SKM-1 (cell line): ENCODE data around the gene DNAI1.
A peak's percentile ranks its signal among the peaks of the same experiment; 100 is the strongest.

ENCODE experiments used
- DNase-seq: peaks from one replicate; lab custom pipeline; 2025; ENCODE audit not compliant: unreplicated experiment; lab: John Stamatoyannopoulos, UW

Gene DNAI1

GRCh38 chr9:34490360-34490759 is 31.8 kb downstream of the DNAI1 start:
- no peak for DNase-seq

DNA sequence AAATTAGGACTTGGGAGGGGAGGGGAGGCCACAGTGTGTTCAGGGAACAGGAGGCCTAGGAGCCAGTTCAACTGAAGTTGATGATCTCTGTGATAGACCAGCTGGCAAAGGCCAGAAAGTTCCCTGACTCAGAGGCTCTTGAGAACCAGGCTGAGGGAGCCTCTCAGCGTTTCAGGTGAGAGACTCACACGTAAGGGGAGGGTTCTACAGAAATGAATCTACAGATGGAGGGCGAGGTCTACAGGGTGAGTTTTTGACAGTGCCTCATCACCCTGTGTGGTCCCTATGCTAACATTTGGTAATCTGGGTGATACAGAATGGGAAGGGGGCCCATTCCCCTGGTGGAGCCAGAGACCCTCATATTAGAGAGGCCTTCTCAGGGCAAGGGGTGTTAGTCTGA is 32.2 kb downstream of the DNAI1 start:
- no peak for DNase-seq

- DNase-seq = no peak
These were observed 33.0 kb downstream of the DNAI1 start for GRCh38 chr9:34491596-34491995.

DNA sequence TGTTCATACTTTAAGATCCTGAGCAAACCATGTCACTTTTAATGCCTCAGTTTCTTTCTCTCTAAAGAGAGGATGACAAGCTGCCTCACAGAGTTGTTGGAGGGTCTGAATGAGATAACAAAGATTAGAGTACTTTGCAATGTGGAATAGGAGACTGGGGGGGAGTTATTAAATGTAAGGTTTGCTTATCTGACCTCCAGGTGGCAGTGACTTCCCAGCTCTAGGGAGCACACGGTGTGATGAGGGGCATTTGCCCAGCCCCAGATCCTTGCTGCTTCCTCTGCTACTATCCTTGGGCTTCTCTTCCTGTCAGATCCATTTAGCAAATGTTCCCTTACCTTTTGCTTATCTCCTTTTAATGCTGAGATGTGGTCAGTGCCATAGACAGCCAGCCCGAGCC is 33.4 kb downstream of the DNAI1 start:
- no peak for DNase-seq

GRCh38 chr9:34493972-34494535 is 35.4 kb downstream of the DNAI1 start:
- no peak for DNase-seq

DNA sequence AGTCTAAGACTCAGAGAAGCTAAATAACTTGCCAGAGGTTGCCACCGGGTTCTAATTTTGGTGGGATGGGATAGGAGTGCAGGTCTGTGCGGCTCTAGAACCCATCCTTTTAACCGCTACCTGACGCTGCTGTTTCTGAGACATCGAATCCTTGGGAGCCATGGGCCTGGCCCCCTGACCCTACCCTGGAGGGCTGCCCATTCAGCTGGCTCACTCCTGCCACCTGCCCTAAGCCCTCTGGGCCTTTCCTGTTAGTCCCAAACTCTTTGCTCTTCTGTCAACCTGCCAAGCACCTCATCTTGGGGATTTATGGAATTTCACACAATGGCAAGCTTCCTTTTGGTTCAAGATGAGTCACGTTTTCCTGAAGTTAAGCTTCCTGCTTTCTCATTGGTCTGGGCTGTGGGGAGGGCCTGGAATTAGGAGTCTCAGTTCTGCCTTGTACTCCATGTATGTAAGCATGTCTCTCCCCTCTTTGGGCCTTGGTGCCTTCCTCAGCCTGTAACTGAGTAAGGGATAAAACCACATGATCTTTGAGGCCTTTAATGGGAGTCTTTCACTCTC is 37.6 kb downstream of the DNAI1 start:
- DNase-seq = no peak

GRCh38 chr9:34498553-34498952 is 39.9 kb downstream of the DNAI1 start:
- no peak for DNase-seq

- no peak for DNase-seq
These were observed 40.5 kb downstream of the DNAI1 start for GRCh38 chr9:34499076-34499475.

- peak; percentile 34 for DNase-seq
These were observed 42.1 kb downstream of the DNAI1 start for GRCh38 chr9:34500623-34501267.

GRCh38 chr9:34501372-34501771 is 42.8 kb downstream of the DNAI1 start:
- no peak for DNase-seq

- DNase-seq = no peak
These were observed 43.4 kb downstream of the DNAI1 start for GRCh38 chr9:34501889-34502425.

- no peak for DNase-seq
These were observed 43.9 kb downstream of the DNAI1 start for GRCh38 chr9:34502471-34502870.

DNA sequence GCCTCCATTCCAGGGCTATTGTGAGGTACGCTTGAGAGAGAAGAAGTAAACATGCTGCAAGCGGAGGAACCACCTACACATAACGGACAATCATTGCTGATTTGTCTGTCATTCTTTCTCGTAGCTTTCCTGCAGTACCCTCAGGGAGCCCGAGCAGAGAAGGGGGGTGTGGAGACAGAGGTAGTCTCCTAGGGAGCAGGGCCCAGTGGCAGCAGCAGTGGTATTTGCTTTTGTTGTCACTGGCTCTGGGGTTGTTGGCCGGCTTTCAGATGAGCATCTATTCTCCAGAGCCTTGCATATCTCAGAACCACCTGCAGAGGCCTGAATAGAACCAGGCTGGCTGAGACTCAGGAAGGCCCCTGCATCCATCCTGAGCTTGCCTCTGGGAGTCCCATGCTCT is 44.3 kb downstream of the DNAI1 start:
- no peak for DNase-seq

GRCh38 chr9:34503406-34503805 is 44.8 kb downstream of the DNAI1 start:
- no peak for DNase-seq

DNA sequence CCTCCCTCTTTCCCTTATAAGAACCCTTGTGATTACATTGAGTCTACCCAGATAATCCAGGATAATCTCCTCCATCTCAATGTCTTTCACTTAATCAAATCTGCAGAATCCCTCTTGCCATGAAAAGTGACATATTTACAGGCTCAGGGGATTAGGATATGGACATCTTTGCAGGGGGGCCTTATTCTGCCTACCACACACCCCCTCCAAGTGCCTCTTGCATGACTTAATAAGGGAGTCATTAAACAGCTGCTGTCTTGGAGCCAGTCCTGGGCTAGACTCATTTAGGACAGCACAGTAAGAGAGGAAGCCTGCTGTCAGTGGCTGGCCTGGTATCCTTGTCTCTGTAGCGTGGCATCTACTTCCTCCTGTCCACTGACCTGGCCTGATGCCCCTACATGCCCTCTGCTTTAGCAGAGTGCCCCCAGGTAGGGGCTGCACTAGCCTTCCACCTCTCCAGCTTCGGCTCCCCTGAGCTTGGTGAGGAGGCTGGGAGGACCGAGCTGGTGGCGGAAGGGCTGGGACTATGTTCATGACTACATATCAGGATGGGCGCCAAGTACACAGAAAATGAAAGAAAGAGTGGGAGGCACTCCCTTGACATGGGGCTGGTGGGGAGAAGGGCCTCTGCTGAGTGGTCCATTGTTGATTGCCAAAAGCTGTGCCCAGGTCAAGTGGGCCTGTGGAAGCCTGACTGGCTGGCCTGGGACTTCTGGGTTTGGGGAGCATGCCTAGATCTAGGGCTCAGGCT is 46.9 kb downstream of the DNAI1 start:
- no peak for DNase-seq

GRCh38 chr9:34506623-34507022 is 48.0 kb downstream of the DNAI1 start:
- DNase-seq = no peak

GRCh38 chr9:34507556-34507955 is 49.0 kb downstream of the DNAI1 start:
- no peak for DNase-seq

DNA sequence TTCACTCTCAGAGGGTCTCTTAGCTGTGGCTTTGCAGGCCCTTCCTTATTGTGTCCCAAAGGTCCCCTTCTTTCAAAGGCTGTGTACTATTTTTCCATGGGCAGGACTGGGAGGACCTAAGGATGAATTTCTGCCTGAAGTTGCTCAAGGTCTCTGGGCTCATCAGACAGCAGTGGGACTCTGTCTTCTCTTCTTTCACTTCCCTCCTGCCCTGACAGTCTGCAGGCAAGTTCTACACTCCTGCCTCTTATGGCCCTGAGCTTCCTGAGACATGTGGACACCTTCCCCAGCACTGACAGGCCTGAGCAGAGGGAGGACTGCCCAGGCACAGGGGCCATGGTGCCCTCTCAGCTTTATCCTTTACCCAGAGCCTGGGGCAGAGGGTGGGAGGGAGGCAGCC is 49.4 kb downstream of the DNAI1 start:
- DNase-seq = no peak

DNA sequence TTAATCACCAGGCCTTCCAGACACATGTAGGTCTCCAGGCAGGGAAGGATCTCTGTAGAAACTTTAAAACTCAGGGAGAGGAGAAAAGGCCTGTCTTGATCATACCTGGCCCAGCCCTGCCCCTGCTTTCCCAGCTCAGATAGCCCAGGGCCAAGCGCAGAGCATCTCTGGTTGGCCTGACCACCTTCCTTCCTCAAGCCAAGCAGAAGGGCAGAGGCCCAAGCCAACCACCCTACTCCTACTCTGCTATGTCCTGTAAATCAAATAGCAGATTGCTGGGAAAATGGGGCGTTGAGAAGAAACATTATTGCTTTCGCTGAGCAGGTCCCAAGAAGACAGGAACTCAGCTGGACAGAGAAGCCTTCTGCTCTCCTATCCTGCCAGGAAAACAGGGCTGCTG is 49.9 kb downstream of the DNAI1 start:
- DNase-seq = no peak

DNA sequence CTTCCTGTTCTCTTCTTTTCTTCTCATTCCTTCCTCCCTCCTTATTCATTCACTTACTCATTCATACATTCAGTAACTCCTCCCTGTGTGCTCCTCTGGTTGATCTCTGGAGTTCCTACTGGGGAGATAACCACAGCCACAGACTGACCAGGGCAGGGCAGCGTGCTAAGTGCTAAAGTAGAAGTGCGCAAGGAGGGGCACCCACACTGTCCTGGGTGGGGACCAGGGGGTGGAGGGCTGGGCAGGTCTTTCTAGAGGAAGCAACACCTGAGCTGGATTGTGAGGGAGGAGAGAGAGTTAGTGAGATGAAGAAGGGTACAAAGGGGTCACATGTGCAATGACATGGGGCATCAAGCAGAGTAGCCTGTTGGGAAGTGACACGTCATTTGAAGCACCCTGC is 50.3 kb downstream of the DNAI1 start:
- DNase-seq = no peak

GRCh38 chr9:34510497-34511468 is 52.2 kb downstream of the DNAI1 start:
- no peak for DNase-seq
